Lung (tissue), 12 donors: Measurements from ENCODE around the gene VPS50. TPM values are rescaled to one million over a fixed set of nuclear protein-coding genes. Genes with fewer than 3 reads are reported as not detected.
"Not testable (repeated sequence)": the region's sequence is repeated elsewhere in the genome, so short reads cannot be mapped to it uniquely, and the experiment has no call there.

ENCODE experiments used
- ATAC-seq: fragments of 200-7000 bp; cut with Tn5 transposase; one replicate; pipeline ENCODE4 v1.9.1; 2020; ENCODE audit warnings: moderate number of reproducible peaks; ENCODE audit not compliant: insufficient read depth, low FRiP score
- DNase-seq, 3 donors: peaks; one replicate each; pipeline ENCODE4 v3.0.0-alpha.2; 2013 to 2017
- H3K27ac ChIP-seq, 2 donors: one replicate each; pipeline ENCODE4 v1.5.1; 2013; ENCODE audit warnings: mild to moderate bottlenecking in 2 of 2, moderate library complexity in 2 of 2, control low read depth in 1 of 2, inconsistent platforms in 1 of 2, low read depth in 1 of 2, low read length in 1 of 2
- H3K27me3 ChIP-seq, 3 donors: one replicate each; pipeline ENCODE4 v1.5.1; 2013; ENCODE audit warnings: low read length in 2 of 3; ENCODE audit not compliant: control insufficient read depth in 3 of 3, insufficient read depth in 3 of 3
- H3K36me3 ChIP-seq, 4 donors: one replicate each; pipeline ENCODE4 v1.5.1; 2013; ENCODE audit warnings: low read length in 4 of 4, mild to moderate bottlenecking in 1 of 4, moderate library complexity in 1 of 4; ENCODE audit not compliant: control insufficient read depth in 4 of 4, insufficient read depth in 4 of 4
- H3K4me1 ChIP-seq, 5 donors: one replicate each; pipeline ENCODE4 v1.5.1; 2013; ENCODE audit warnings: low read length in 5 of 5, mild to moderate bottlenecking in 2 of 5, moderate library complexity in 1 of 5; ENCODE audit not compliant: control insufficient read depth in 5 of 5, insufficient read depth in 5 of 5
- H3K4me3 ChIP-seq: one replicate; pipeline ENCODE4 v1.5.1; 2013; ENCODE audit warnings: mild to moderate bottlenecking, control low read depth, moderate library complexity
- H3K9ac ChIP-seq, 2 donors: one replicate each; pipeline ENCODE4 v1.5.1; 2013; ENCODE audit warnings: low read length in 2 of 2, control low read depth in 1 of 2; ENCODE audit not compliant: insufficient read depth in 1 of 2
- H3K9me3 ChIP-seq, 4 donors: one replicate each; pipeline ENCODE4 v1.5.1; 2013; ENCODE audit warnings: low read length in 3 of 4, mild to moderate bottlenecking in 1 of 4, moderate library complexity in 1 of 4; ENCODE audit not compliant: control insufficient read depth in 4 of 4, insufficient read depth in 3 of 4
- CTCF ChIP-seq: IDR thresholded peaks from 2 replicates; pipeline ENCODE4 v1.5.1; 2012; ENCODE audit warnings: mild to moderate bottlenecking; ENCODE audit errors: control extremely low read depth, extremely low read depth
- WGBS, 2 donors: extraction: QIAGEN DNeasy Blood & Tissue Kit; methylation state at CpG; one replicate each; pipeline ENCODE4 v1.1.7; 2013; 5-methylcytosine and 5-hydroxymethylcytosine counted together
- polyA plus RNA-seq, 2 donors: library from polyadenylated mRNA; stranded (reverse); fragments of 200-250 nt; gene quantifications; one replicate each; pipeline ENCODE4 v1.2.1, GENCODE V29; 2013
- total RNA-seq, 2 donors: library from RNA; depleted of rRNA in 1 of 2; stranded (reverse); fragments of >200 nt in 1 of 2; gene quantifications; one replicate each; pipeline ENCODE4 v1.2.1, GENCODE V29; 2014 to 2021
- donor health status: control.
- donor health status: control.
- donor health status: Bipolar disorder and iron deficiency.
- donor health status: healthy.
- donor health status: DM: yes; HTN: yes; CAD: no.

The VPS50 gene
- total and polyA plus RNA-seq, 4 donors, result 6.6 to 52.5 (median 13.7) TPM

GRCh38 chr7:93320887-93321286, 88.7 kb downstream of the VPS50 start:
- no peak for ATAC-seq
- 95 to 97% methylated on average over 4 of the region's 4 CpGs for WGBS, 2 donors

GRCh38 chr7:93326291-93326690, 94.1 kb downstream of the VPS50 start:
- H3K27me3 ChIP-seq, ATAC-seq, H3K9ac ChIP-seq, H3K36me3 ChIP-seq, DNase-seq, H3K4me1 ChIP-seq, H3K27ac ChIP-seq, H3K9me3 ChIP-seq, H3K4me3 ChIP-seq: not testable (repeated sequence)
- WGBS, 2 donors, result 95 to 100% methylated on average over 1 of the region's 2 CpGs

More at GRCh38 chr7:93320887-93321286, 88.7 kb downstream of the VPS50 start:
- Histone ChIP-seq H3K9me3 (no peaks in the 10 kb centered on the region), H3K27me3 (no peaks in the 10 kb centered on the region), H3K27ac (no peak overlapping the region), H3K36me3 (peaks cover 4 to 11% (median 8%) of the 10 kb centered on the region in 4 donors), H3K4me3 (no peak overlapping the region), H3K9ac (no peak overlapping the region), H3K4me1 (no peaks in the 10 kb centered on the region)
- no peak for TF ChIP-seq CTCF
- DNase-seq, result no peak

- Histone ChIP-seq H3K27me3 (no peaks in the 10 kb centered on the region), H3K36me3 (no peaks in the 10 kb centered on the region), H3K27ac (no peak overlapping the region), H3K4me1 (no peaks in the 10 kb centered on the region), H3K9ac (no peak overlapping the region), H3K4me3 (no peak overlapping the region), H3K9me3 (no peaks in the 10 kb centered on the region)
- ATAC-seq, result no peak
- WGBS, 2 donors, result 88 to 91% methylated on average over 3 of the region's 3 CpGs
- no peak for TF ChIP-seq CTCF
- no peak for DNase-seq
Measured at GRCh38 chr7:93327006-93327633, 95.0 kb downstream of the VPS50 start.

GRCh38 chr7:93331706-93332105, 99.5 kb downstream of the VPS50 start:
- no peak for DNase-seq
- Histone ChIP-seq H3K27me3 (no peaks in the 10 kb centered on the region), H3K36me3 (peaks cover 0 to 5% (median under 1%) of the 10 kb centered on the region in 4 donors), H3K27ac (no peak overlapping the region), H3K4me3 (no peak overlapping the region), H3K9me3 (no peaks in the 10 kb centered on the region), H3K4me1 (no peaks in the 10 kb centered on the region), H3K9ac (no peak overlapping the region)
- no peak for TF ChIP-seq CTCF
- no peak for ATAC-seq
- WGBS, 2 donors, result 84 to 89% methylated on average over 3 of the region's 3 CpGs
